Liver (tissue), 9 donors: ENCODE results near the gene LYZL1. TPM values are rescaled to one million over a fixed set of nuclear protein-coding genes. Genes with fewer than 3 reads are reported as not detected.

Source experiments
- DNase-seq: peaks from one replicate; pipeline ENCODE4 v3.0.0-alpha.2; 2017; ENCODE audit warnings: low spot score
- H3K27ac ChIP-seq, 2 donors: one replicate each; pipeline ENCODE4 v1.7.0; 2013; ENCODE audit warnings: inconsistent platforms in 2 of 2, low read length in 2 of 2, control low read depth in 1 of 2, low read depth in 1 of 2, mild to moderate bottlenecking in 1 of 2
- H3K27me3 ChIP-seq, 4 donors: one replicate each; pipeline versions ENCODE4 v1.6.1 to v1.7.0; 2013; ENCODE audit warnings: low read length in 3 of 4, inconsistent platforms in 1 of 4, mild to moderate bottlenecking in 1 of 4, moderate library complexity in 1 of 4; ENCODE audit not compliant: control insufficient read depth in 4 of 4, insufficient read depth in 4 of 4
- H3K36me3 ChIP-seq, 4 donors: one replicate each; pipeline versions ENCODE4 v1.6.1 to v1.7.0; 2013; ENCODE audit warnings: low read length in 3 of 4, mild to moderate bottlenecking in 3 of 4, low read depth in 1 of 4, moderate library complexity in 1 of 4; ENCODE audit not compliant: control insufficient read depth in 4 of 4, insufficient read depth in 3 of 4
- H3K4me1 ChIP-seq, 4 donors: one replicate each; pipeline versions ENCODE4 v1.6.1 to v1.7.0; 2013; ENCODE audit warnings: low read length in 3 of 4, mild to moderate bottlenecking in 3 of 4, moderate library complexity in 1 of 4; ENCODE audit not compliant: control insufficient read depth in 4 of 4, insufficient read depth in 4 of 4
- H3K4me3 ChIP-seq, 3 donors: one replicate each; pipeline versions ENCODE4 v1.6.1 to v1.7.0; 2013; ENCODE audit warnings: low read length in 3 of 3, control low read depth in 1 of 3, low read depth in 1 of 3, mild to moderate bottlenecking in 1 of 3
- H3K9ac ChIP-seq, 2 donors: one replicate each; pipeline ENCODE4 v1.7.0; 2013; ENCODE audit warnings: low read length in 2 of 2, mild to moderate bottlenecking in 2 of 2, moderate library complexity in 2 of 2, control low read depth in 1 of 2, low read depth in 1 of 2
- H3K9me3 ChIP-seq, 4 donors: one replicate each; pipeline versions ENCODE4 v1.6.1 to v1.7.0; 2013; ENCODE audit warnings: low read length in 3 of 4; ENCODE audit not compliant: control insufficient read depth in 4 of 4
- FOXA1 ChIP-seq: IDR thresholded peaks from 2 replicates; pipeline ENCODE4 v1.6.1; 2016; ENCODE audit warnings: antibody characterized with exemption
- GABPA ChIP-seq, 2 donors: IDR thresholded peaks in 1 of 2; conservative IDR thresholded peaks in 1 of 2; 2 replicates each; pipeline ENCODE4 v1.6.1; 2016; ENCODE audit warnings: antibody characterized with exemption in 2 of 2, mild to moderate bottlenecking in 1 of 2, moderate library complexity in 1 of 2
- HNF4A ChIP-seq, 2 donors: conservative IDR thresholded peaks; 2 replicates each; pipeline ENCODE4 v1.6.1; 2016; ENCODE audit warnings: antibody characterized with exemption in 2 of 2, mild to moderate bottlenecking in 2 of 2
- HNF4G ChIP-seq: IDR thresholded peaks from 2 replicates; pipeline ENCODE4 v1.6.1; 2016; ENCODE audit warnings: antibody characterized with exemption
- NR2F2 ChIP-seq: IDR thresholded peaks from 2 replicates; pipeline ENCODE4 v1.6.1; 2016; ENCODE audit warnings: antibody characterized with exemption
- RAD21 ChIP-seq, 2 donors: IDR thresholded peaks; 2 replicates each; pipeline ENCODE4 v1.6.1; 2016; ENCODE audit warnings: antibody characterized with exemption in 2 of 2, mild to moderate bottlenecking in 2 of 2
- SP1 ChIP-seq: IDR thresholded peaks from 2 replicates; pipeline ENCODE4 v1.6.1; 2018; ENCODE audit warnings: antibody characterized with exemption, mild to moderate bottlenecking
- TAF1 ChIP-seq: conservative IDR thresholded peaks from 2 replicates; pipeline ENCODE4 v1.6.1; 2016; ENCODE audit warnings: antibody characterized with exemption, mild to moderate bottlenecking
- whole genome bisulfite sequencing: extraction: QIAGEN DNeasy Blood & Tissue Kit; methylation state at CpG from one replicate; pipeline ENCODE4 v1.1.7; 2013; 5-methylcytosine and 5-hydroxymethylcytosine counted together
- polyA plus RNA-seq, 2 donors: library from polyadenylated mRNA; stranded (reverse) in 1 of 2; unstranded in 1 of 2; fragments of 200-250 nt in 1 of 2; fragments of >200 nt in 1 of 2; fragmentation: Nextera tagmentation in 1 of 2; extraction: Ambion mirVana in 1 of 2; gene quantifications; one replicate each; pipeline versions ENCODE4 v1.2.1 to v1.2.3, GENCODE V29; 2013 to 2015
- total RNA-seq, 2 donors: library from RNA; depleted of rRNA; stranded (reverse); fragments of >200 nt; gene quantifications; one replicate each; pipeline ENCODE4 v1.2.3, GENCODE V29; 2014
- TF ChIP-seq, protein P1 (sequence below): IDR thresholded peaks from 2 replicates; pipeline ENCODE4 v1.6.1; 2016; ENCODE audit warnings: antibody characterized with exemption
- TF ChIP-seq, protein P2 (sequence below): fragments of 150-350 bp; IDR thresholded peaks from 2 replicates; pipeline ENCODE4 v1.5.1; 2017; ENCODE audit warnings: improper control_type of control experiment, low read depth, low read length; ENCODE audit not compliant: missing input control
- TF ChIP-seq, protein P3 (sequence below): IDR thresholded peaks from 2 replicates; pipeline ENCODE4 v1.6.1; 2016; ENCODE audit warnings: antibody characterized with exemption
- TF ChIP-seq, protein P4 (sequence below): IDR thresholded peaks from 2 replicates; pipeline ENCODE4 v1.6.1; 2016; ENCODE audit warnings: antibody characterized with exemption
- donor health status: healthy.
- donor health status: healthy.
- donor health status: healthy.
- donor health status: healthy.
- donor health status: healthy.

The LYZL1 gene
- total and polyA plus RNA-seq, 4 donors, result not detected

DNA sequence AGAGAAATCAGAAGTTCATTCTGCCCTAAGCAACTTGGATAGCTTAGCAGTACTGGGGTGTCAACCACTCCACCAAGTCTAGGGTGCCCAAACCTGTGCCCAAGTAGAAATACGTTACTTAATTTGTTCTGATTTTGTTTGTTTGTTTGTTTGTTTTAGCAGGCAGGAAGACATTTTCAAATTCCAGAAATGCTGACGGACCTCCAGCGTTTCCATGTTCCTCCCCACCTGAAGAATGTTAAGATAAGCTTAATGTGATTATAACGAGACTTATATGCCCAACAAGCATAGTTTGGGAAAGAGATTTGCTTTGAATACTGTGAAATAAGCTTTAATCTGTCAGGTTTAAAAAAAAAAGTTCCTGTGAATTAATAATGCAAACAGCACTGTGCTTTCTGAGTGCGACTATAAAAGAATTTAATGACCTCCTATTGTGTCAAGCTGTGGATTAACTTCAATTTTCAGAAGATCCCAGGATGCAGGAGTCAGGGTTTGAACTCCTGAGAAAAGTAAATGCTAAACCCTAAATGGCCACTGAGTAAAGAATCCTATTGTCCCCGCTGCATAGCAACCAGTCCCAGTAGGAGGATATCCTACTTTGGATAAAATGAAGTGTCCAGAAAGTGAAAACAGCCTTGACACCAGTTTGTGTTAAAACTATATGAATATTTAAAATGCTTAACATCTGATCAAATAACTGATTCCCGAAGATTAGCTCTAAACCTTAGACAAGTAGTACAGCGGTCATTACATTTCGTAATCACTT, 56.5 kb downstream of the LYZL1 start:
- Histone ChIP-seq H3K36me3 (no peaks in the 10 kb centered on the region), H3K4me3 (no peak overlapping the region), H3K9ac (no peak overlapping the region), H3K4me1 (peaks cover 0 to 6% (median 1%) of the 10 kb centered on the region in 4 donors), H3K9me3 (no peaks in the 10 kb centered on the region), H3K27ac (no peak overlapping the region), H3K27me3 (no peaks in the 10 kb centered on the region)
- no peak for TF ChIP-seq RAD21 (IDR thresholded peaks at IDR 0.05)
- no peak for TF ChIP-seq HNF4G
- no peak for TF ChIP-seq HNF4A (conservative IDR thresholded peaks at IDR 0.05)
- TF ChIP-seq, protein P1, sequence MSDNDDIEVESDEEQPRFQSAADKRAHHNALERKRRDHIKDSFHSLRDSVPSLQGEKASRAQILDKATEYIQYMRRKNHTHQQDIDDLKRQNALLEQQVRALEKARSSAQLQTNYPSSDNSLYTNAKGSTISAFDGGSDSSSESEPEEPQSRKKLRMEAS, result no peak
- TF ChIP-seq, protein P2, sequence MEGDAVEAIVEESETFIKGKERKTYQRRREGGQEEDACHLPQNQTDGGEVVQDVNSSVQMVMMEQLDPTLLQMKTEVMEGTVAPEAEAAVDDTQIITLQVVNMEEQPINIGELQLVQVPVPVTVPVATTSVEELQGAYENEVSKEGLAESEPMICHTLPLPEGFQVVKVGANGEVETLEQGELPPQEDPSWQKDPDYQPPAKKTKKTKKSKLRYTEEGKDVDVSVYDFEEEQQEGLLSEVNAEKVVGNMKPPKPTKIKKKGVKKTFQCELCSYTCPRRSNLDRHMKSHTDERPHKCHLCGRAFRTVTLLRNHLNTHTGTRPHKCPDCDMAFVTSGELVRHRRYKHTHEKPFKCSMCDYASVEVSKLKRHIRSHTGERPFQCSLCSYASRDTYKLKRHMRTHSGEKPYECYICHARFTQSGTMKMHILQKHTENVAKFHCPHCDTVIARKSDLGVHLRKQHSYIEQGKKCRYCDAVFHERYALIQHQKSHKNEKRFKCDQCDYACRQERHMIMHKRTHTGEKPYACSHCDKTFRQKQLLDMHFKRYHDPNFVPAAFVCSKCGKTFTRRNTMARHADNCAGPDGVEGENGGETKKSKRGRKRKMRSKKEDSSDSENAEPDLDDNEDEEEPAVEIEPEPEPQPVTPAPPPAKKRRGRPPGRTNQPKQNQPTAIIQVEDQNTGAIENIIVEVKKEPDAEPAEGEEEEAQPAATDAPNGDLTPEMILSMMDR, result no peak
- TF ChIP-seq, protein P3, sequence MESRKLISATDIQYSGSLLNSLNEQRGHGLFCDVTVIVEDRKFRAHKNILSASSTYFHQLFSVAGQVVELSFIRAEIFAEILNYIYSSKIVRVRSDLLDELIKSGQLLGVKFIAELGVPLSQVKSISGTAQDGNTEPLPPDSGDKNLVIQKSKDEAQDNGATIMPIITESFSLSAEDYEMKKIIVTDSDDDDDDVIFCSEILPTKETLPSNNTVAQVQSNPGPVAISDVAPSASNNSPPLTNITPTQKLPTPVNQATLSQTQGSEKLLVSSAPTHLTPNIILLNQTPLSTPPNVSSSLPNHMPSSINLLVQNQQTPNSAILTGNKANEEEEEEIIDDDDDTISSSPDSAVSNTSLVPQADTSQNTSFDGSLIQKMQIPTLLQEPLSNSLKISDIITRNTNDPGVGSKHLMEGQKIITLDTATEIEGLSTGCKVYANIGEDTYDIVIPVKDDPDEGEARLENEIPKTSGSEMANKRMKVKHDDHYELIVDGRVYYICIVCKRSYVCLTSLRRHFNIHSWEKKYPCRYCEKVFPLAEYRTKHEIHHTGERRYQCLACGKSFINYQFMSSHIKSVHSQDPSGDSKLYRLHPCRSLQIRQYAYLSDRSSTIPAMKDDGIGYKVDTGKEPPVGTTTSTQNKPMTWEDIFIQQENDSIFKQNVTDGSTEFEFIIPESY, result no peak
- TF ChIP-seq, protein P4, sequence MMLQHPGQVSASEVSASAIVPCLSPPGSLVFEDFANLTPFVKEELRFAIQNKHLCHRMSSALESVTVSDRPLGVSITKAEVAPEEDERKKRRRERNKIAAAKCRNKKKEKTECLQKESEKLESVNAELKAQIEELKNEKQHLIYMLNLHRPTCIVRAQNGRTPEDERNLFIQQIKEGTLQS, result no peak
- no peak for TF ChIP-seq NR2F2
- TF ChIP-seq FOXA1, result no peak
- no peak for DNase-seq
- WGBS, result 87% methylated on average over 9 of the region's 9 CpGs

DNA sequence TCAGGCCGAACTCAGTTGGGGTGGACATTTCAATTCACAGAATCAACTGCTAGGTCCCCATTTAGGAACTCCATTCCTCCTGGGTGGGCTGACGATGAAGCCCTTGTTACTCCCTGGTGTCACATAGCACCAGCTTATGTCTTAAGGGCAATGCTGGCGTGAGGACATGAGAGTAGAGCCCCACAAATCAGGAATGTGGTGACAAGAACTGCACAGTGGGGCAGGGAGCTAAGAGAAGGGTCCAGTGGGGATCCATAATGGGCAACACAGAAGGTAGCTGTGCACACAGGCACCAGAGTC, 57.0 kb downstream of the LYZL1 start:
- DNase-seq, result no peak
- peaks cover 0 to 6% (median 1%) of the 10 kb centered on the region in 4 donors for H3K4me1 ChIP-seq
- TF ChIP-seq HNF4A (conservative IDR thresholded peaks at IDR 0.05) (no peak), TAF1 (no peak)
- WGBS, result 91% methylated on average over 3 of the region's 3 CpGs
- H3K27me3 ChIP-seq, result no peaks in the 10 kb centered on the region
- no peak overlapping the region for H3K9ac ChIP-seq
- no peak overlapping the region for H3K4me3 ChIP-seq
- no peak overlapping the region for H3K27ac ChIP-seq
- no peaks in the 10 kb centered on the region for H3K36me3 ChIP-seq
- no peaks in the 10 kb centered on the region for H3K9me3 ChIP-seq

DNA sequence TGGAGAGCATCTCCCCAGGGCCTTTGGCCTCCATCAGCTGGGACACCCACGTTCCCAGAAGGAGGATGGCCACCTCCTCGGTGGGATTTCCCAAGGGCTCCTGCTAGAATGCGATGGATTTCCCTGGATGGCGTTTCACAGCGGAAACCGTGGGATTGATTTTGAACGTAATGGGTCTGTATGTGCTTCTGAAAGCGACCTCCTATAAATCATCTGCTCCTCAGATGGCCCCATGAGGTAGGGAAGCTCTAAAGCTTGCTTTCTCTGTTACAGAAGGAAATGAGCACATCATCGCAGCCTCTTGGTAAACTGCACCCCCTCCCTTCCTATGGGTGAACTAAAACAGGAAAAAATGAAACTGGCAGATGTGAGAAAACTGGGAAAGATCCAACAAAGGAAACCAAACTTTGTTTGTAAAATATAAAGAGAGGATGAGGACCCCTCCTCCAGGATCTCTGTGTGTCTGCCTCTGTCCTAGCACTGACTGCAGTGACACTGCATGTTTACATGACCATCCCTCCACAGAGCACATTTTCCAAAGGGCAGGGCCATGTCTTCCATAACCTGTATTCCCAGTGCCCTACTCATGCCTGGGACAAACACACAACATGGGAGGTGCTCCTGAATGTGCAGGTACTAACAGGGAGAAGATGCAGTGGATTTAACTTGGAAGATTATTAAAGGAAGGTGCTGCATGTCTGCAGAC, 57.6 kb downstream of the LYZL1 start:
- no peak overlapping the region for H3K9ac ChIP-seq
- H3K27me3 ChIP-seq, result no peaks in the 10 kb centered on the region
- TF ChIP-seq SP1 (no peak), RAD21 (IDR thresholded peaks at IDR 0.05) (no peak), HNF4G (no peak), HNF4A (conservative IDR thresholded peaks at IDR 0.05) (no peak), GABPA (IDR thresholded peaks at IDR 0.05 in 1 of 2, conservative IDR thresholded peaks at IDR 0.05 in 1 of 2) (no peak)
- TF ChIP-seq, protein P4, result no peak
- TF ChIP-seq, protein P1, result no peak
- WGBS, result 90% methylated on average over 9 of the region's 9 CpGs
- H3K9me3 ChIP-seq, result no peaks in the 10 kb centered on the region
- H3K36me3 ChIP-seq, result no peaks in the 10 kb centered on the region
- no peak overlapping the region for H3K27ac ChIP-seq
- H3K4me1 ChIP-seq, result peaks cover 0 to 6% (median 1%) of the 10 kb centered on the region in 4 donors
- no peak for DNase-seq
- no peak overlapping the region for H3K4me3 ChIP-seq
